Duodenal mucosa (tissue), 2 donors: Measurements from ENCODE around the gene NKX2-3.

Experiments
- H3K27ac ChIP-seq: one replicate; pipeline ENCODE4 v1.7.0; 2013; ENCODE audit warnings: low read depth, low read length
- H3K27me3 ChIP-seq, 2 donors: one replicate each; pipeline ENCODE4 v1.7.0; 2013; ENCODE audit warnings: low read length in 2 of 2, control low read depth in 1 of 2; ENCODE audit not compliant: insufficient read depth in 2 of 2, control insufficient read depth in 1 of 2
- H3K36me3 ChIP-seq, 2 donors: one replicate each; pipeline ENCODE4 v1.7.0; 2013; ENCODE audit warnings: low read length in 2 of 2, control low read depth in 1 of 2; ENCODE audit not compliant: insufficient read depth in 2 of 2, control insufficient read depth in 1 of 2
- H3K4me1 ChIP-seq, 2 donors: one replicate each; pipeline ENCODE4 v1.7.0; 2013; ENCODE audit warnings: low read length in 2 of 2, control low read depth in 1 of 2; ENCODE audit not compliant: insufficient read depth in 2 of 2, control insufficient read depth in 1 of 2
- H3K4me3 ChIP-seq, 2 donors: one replicate each; pipeline ENCODE4 v1.7.0; 2013; ENCODE audit warnings: low read length in 2 of 2, low read depth in 1 of 2
- H3K9ac ChIP-seq, 2 donors: one replicate each; pipeline ENCODE4 v1.7.0; 2013; ENCODE audit warnings: low read length in 2 of 2, low read depth in 1 of 2
- H3K9me3 ChIP-seq, 2 donors: one replicate each; pipeline ENCODE4 v1.7.0; 2013; ENCODE audit warnings: low read length in 2 of 2, control low read depth in 1 of 2; ENCODE audit not compliant: control insufficient read depth in 1 of 2

The NKX2-3 gene

GRCh38 chr10:99582255-99582770 lies 49.6 kb downstream of the NKX2-3 start:
- H3K27ac ChIP-seq: no peak overlapping the region
- no peaks in the 10 kb centered on the region for H3K36me3 ChIP-seq
- no peaks in the 10 kb centered on the region for H3K9me3 ChIP-seq
- H3K9ac ChIP-seq: no peak overlapping the region
- no peaks in the 10 kb centered on the region for H3K4me1 ChIP-seq
- no peaks in the 10 kb centered on the region for H3K27me3 ChIP-seq
- H3K4me3 ChIP-seq: no peak overlapping the region

GRCh38 chr10:99583687-99584086 lies 50.9 kb downstream of the NKX2-3 start:
- Histone ChIP-seq H3K27me3 (no peaks in the 10 kb centered on the region), H3K36me3 (no peaks in the 10 kb centered on the region), H3K4me3 (no peak overlapping the region), H3K9ac (no peak overlapping the region), H3K27ac (no peak overlapping the region), H3K4me1 (no peaks in the 10 kb centered on the region), H3K9me3 (no peaks in the 10 kb centered on the region)
